Activated CD4-positive, alpha-beta T cell treated with anti-CD3 and anti-CD28 coated beads, Interleukin-2, amount 10 ng/mL, durations not matched to agents 24 days and 14 days (primary cell): ENCODE data around the gene DISP3. TPM values are rescaled to one million over a fixed set of nuclear protein-coding genes. Genes with fewer than 3 reads are reported as not detected.

ENCODE experiments used
- DNase-seq: peaks from one replicate; pipeline ENCODE4 v3.0.0; 2022
- H3K27ac Mint-ChIP-seq: one replicate; pipeline ENCODE4 v1.8.0; 2022; ENCODE audit warnings: mild to moderate bottlenecking, mixed read lengths
- H3K27me3 Mint-ChIP-seq: one replicate; pipeline ENCODE4 v1.8.0; 2022; ENCODE audit warnings: mixed read lengths
- H3K36me3 Mint-ChIP-seq: one replicate; pipeline ENCODE4 v1.8.0; 2022; ENCODE audit warnings: low read depth, mild to moderate bottlenecking, mixed read lengths
- H3K4me1 Mint-ChIP-seq: one replicate; pipeline ENCODE4 v1.8.0; 2021; ENCODE audit warnings: mixed read lengths
- H3K4me3 Mint-ChIP-seq: one replicate; pipeline ENCODE4 v1.8.0; 2022; ENCODE audit warnings: mild to moderate bottlenecking, moderate library complexity, mixed read lengths
- H3K9me3 Mint-ChIP-seq: one replicate; pipeline ENCODE4 v1.8.0; 2021; ENCODE audit warnings: mixed read lengths
- intact Hi-C: fragments of 100-400 bp; cut with micrococcal nuclease; formaldehyde crosslinking; loops from one replicate; pipeline ENCODE4 v1.15.1; 2023
- total RNA-seq: library from RNA; stranded (reverse); gene quantifications from 2 replicates; pipeline ENCODE4 v1.2.3, GENCODE V29; 2022

Gene DISP3
- total RNA-seq, 1 donor from 2014 or later: 0.23 TPM

DNA sequence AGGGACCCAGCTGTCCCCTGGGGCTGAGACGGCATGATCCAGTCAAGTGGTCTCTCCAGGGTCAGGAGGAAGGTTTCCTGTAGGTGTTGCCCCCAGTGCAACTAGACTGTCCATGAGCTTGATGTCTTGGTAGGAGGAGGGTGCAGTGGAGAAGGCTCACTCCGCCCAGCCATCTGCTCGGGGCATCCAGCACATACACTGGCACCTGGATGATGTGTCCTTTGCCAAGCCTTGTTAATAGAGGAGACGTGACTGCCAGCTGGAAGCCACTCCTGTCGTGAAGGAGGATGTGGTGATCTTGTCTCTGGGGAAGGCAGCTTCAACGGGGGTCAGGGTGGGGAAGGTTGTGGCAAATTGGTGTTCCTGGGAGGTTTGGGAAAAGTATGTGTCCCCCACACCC, 6.2 kb downstream of the DISP3 start:
- H3K4me3 Mint-ChIP-seq: no peak overlapping the region
- H3K4me1 Mint-ChIP-seq: peaks cover 4% of the 10 kb centered on the region
- peaks cover 17% of the 10 kb centered on the region for H3K27me3 Mint-ChIP-seq
- no peak for DNase-seq
- intact Hi-C loops: no loop called here
- H3K9me3 Mint-ChIP-seq: no peaks in the 10 kb centered on the region
- no peaks in the 10 kb centered on the region for H3K36me3 Mint-ChIP-seq
- H3K27ac Mint-ChIP-seq: no peak overlapping the region

DNA sequence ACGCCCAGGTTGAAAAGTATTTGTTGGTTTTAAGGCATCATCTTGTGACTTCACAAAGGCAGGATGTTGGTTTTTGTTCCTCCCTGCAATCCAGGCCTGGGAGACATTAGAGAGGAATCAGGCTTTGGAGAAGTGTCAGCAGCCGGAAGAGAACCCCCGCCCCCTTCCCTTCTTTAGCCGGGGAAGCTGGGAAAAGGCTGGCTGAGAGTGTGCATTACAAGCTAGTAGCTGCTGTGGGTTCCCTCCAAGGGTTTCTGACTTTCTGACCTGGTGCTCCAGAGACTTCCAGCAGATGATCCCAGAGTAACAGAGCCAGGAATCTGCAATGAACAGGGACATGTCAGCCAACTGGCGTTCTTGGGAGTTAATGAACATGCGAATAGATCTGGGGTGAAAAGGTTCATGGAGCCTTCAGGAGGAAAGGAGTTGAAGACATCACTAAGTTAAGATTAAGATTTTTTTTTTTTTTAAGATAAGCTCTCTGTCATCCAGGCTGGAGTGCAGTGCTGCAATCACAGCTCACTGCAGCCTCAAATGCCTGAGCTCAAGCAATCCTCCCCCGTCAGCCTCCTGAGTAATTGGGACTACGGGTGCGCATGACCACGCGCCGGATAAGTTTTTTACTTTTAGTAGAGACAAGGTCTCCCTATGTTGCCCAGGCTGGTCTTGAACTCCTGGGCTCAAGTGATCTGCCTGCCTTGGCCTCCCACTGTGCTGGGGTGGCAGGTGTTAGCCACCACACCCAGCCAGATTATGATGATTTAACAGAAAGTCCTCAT, 7.5 kb downstream of the DISP3 start:
- no peaks in the 10 kb centered on the region for H3K9me3 Mint-ChIP-seq

GRCh38 chr1:11487196-11487751, 8.3 kb downstream of the DISP3 start:
- no peak for DNase-seq
- peaks cover 2% of the 10 kb centered on the region for H3K27me3 Mint-ChIP-seq
- no peak overlapping the region for H3K27ac Mint-ChIP-seq
- H3K4me1 Mint-ChIP-seq: no peaks in the 10 kb centered on the region
- H3K9me3 Mint-ChIP-seq: no peaks in the 10 kb centered on the region
- H3K4me3 Mint-ChIP-seq: no peak overlapping the region
- no peaks in the 10 kb centered on the region for H3K36me3 Mint-ChIP-seq
- intact Hi-C loops: no loop called here

More for the DNA sequence above, 7.5 kb downstream of the DISP3 start:
- no peaks in the 10 kb centered on the region for H3K36me3 Mint-ChIP-seq
- no peaks in the 10 kb centered on the region for H3K4me1 Mint-ChIP-seq
- H3K4me3 Mint-ChIP-seq: no peak overlapping the region
- no peak overlapping the region for H3K27ac Mint-ChIP-seq
- H3K27me3 Mint-ChIP-seq: peaks cover 8% of the 10 kb centered on the region
- intact Hi-C loops: no loop called here
- DNase-seq: no peak

DNA sequence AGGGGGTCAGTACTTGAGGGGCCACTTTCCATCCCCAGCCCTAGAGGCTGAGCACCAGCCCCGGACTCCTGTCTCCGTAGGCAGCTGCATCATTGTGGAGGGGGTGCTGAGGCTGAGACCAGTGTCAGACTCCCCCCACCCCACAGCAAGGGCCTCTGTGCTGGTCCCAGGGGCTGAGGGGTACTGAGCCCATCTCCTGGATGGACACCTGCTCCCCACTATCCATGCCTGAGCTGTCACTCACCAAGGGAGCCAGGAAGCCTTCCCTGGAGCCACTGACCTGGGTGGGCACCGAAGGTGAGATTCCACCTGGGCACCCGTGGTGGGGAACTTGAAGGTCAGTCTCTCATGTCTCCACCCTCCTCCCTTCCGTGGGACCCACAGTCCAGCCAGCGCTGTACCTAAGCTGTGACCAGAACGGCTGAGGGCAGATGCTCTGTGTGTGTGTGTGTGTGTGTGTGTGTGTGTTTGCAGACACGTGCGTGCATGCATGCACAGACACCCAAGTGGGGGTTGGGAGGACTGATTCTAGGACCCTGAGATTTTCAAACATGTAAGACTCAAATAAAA, 9.3 kb downstream of the DISP3 start:
- no peaks in the 10 kb centered on the region for H3K36me3 Mint-ChIP-seq
- no peak overlapping the region for H3K27ac Mint-ChIP-seq
- H3K9me3 Mint-ChIP-seq: no peaks in the 10 kb centered on the region
- no peak overlapping the region for H3K4me3 Mint-ChIP-seq
- intact Hi-C loops: no loop called here
- no peak for DNase-seq
- no peaks in the 10 kb centered on the region for H3K4me1 Mint-ChIP-seq
- peaks cover 2% of the 10 kb centered on the region for H3K27me3 Mint-ChIP-seq

DNA sequence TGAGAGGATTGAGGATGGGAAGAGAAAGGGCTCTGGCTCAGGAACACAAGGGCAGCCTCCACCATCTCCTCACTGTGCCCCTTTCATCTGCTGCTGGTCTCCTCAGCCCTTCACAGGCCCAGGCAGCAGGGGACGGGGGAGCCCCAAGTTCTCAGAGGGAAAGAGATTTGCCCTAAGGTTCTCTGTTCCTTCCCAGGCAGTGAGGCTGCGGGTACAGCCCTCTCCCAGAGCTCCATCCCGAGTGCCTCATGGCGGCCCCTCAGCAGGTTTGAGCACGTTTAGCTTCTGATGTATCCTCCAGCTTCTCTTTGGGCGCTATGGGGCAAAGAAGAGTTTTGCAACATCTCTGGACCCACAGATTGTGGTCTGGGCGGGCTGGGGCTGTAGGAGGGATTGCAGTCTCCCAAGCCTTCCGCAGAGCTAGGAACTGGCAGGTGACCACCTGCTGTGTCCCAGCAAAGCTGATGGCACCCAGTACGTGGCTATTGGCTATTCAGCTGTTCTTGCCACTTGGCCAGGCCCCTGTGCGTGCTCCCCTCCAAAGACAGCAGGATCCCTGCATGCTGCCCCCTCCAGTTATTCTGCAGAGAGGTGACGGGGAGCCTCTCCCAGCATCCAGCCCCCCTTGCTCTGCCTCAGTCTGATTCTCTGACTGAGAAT, 10.1 kb downstream of the DISP3 start:
- peaks cover 2% of the 10 kb centered on the region for H3K27me3 Mint-ChIP-seq

DNA sequence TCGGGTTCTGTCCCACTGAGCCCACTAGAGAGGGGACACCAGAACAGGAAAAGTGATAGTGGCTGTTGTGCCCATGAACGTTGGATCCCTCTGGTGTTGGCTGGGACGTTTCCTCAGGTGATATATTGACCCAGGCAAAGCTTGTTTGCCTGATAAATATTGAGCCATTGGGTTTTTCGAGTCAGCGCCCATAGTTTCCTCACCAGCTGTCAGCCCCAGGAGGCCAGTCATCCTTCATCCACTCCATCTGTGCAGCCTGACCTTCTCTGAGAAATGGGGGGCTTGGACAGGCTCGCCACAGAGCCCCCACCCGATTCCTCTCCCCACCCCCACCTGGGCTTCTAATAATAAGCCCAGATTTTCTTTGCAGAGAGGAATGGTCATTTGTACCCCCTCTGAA, 13.3 kb downstream of the DISP3 start:
- intact Hi-C loops: no loop called here

More for the DNA sequence above, 10.1 kb downstream of the DISP3 start:
- no peak for DNase-seq
- intact Hi-C loops: no loop called here
- Mint-ChIP-seq H3K4me3 (no peak overlapping the region), H3K27ac (no peak overlapping the region), H3K9me3 (no peaks in the 10 kb centered on the region), H3K4me1 (no peaks in the 10 kb centered on the region), H3K36me3 (no peaks in the 10 kb centered on the region)

DNA sequence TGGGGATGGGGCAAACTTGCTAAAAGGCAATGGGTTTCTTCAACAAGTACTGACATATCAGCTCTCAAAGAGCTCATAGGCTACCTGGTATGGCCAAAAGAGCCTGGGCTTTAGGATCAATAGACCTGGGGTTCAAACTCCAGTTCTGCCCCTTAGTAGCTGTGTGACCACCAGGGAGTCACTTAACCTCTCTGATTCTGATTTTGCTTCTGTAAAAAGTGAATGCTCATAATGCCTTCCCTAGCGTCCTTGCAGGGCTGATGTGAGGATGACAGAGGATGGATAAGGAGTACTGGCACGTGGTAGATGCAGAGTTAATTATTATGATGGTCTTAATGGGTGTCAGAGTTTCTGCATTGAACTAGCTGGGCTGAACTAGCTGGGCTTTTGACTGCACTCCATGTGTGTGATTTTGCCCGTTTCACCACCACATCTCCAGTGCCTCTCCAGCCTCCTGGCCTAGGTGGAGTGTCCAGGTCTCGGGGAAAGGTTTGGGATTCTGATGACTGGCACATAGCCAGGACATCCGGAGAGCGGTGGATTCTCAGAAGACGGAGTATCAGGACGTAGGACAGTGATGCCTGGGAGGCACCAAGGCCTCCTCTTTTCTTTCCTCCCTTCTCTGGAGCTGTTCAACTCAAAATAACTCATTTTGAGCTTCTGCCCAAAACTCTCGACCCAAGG, 15.2 kb downstream of the DISP3 start:
- H3K9me3 Mint-ChIP-seq: no peaks in the 10 kb centered on the region
- intact Hi-C loops: no loop called here
- no peaks in the 10 kb centered on the region for H3K27me3 Mint-ChIP-seq
- DNase-seq: no peak
- H3K4me1 Mint-ChIP-seq: no peaks in the 10 kb centered on the region
- no peaks in the 10 kb centered on the region for H3K36me3 Mint-ChIP-seq
- H3K27ac Mint-ChIP-seq: no peak overlapping the region
- no peak overlapping the region for H3K4me3 Mint-ChIP-seq

More for the DNA sequence above, 13.3 kb downstream of the DISP3 start:
- Mint-ChIP-seq H3K36me3 (no peaks in the 10 kb centered on the region), H3K27ac (no peak overlapping the region), H3K27me3 (no peaks in the 10 kb centered on the region), H3K9me3 (no peaks in the 10 kb centered on the region), H3K4me1 (no peaks in the 10 kb centered on the region), H3K4me3 (no peak overlapping the region)
- DNase-seq: no peak

DNA sequence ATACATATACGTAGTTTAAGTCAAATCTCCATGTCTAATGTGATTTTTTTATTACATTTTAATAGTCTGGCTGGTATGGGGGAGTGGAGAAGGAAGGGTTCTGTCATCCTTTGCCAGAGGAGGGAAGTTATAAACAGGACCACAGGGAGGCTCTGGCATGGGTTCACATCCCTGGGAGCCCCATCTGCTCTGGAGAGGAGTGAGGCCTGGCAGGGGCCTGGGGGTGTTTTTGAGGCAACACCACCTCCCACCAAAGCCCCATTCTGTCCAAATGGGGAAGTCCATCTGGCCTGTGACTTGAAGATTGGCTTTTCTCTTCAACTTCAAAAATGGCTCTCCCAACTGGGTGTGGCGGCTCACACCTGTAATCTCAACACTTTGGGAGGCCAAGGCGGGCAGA, 15.8 kb downstream of the DISP3 start:
- intact Hi-C loops: no loop called here
- Mint-ChIP-seq H3K9me3 (no peaks in the 10 kb centered on the region), H3K4me3 (no peak overlapping the region), H3K27ac (no peak overlapping the region), H3K36me3 (no peaks in the 10 kb centered on the region), H3K27me3 (peaks cover 3% of the 10 kb centered on the region), H3K4me1 (no peaks in the 10 kb centered on the region)
- DNase-seq: no peak

DNA sequence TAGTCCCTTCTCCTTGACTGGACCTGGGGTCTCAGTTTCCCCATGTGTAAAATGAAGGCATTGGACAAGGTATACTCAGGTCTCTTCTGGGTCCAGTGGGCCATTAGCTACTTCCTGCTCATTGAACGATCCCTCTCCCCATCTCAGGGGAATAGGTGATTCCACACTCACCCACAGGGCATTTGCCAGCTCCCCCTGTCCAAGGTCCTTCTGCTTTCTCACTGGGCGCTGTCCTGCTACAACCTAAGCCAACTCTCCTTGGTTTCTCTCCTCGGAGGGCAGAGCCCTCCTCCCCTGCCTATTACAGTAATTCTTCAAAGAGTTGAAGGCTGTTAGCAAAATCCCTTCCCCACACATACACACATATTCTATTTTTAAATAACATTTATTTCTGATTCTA, 16.6 kb downstream of the DISP3 start:
- no peaks in the 10 kb centered on the region for H3K36me3 Mint-ChIP-seq
- peaks cover 3% of the 10 kb centered on the region for H3K27me3 Mint-ChIP-seq
- H3K9me3 Mint-ChIP-seq: no peaks in the 10 kb centered on the region
- intact Hi-C loops: no loop called here
- no peak overlapping the region for H3K27ac Mint-ChIP-seq
- DNase-seq: no peak
- H3K4me1 Mint-ChIP-seq: no peaks in the 10 kb centered on the region
- H3K4me3 Mint-ChIP-seq: no peak overlapping the region

GRCh38 chr1:11496551-11497080, 17.7 kb downstream of the DISP3 start:
- no peaks in the 10 kb centered on the region for H3K9me3 Mint-ChIP-seq
- no peak overlapping the region for H3K27ac Mint-ChIP-seq
- H3K4me3 Mint-ChIP-seq: no peak overlapping the region
- H3K36me3 Mint-ChIP-seq: no peaks in the 10 kb centered on the region
- no peak for DNase-seq
- intact Hi-C loops: no loop called here
- peaks cover 3% of the 10 kb centered on the region for H3K27me3 Mint-ChIP-seq
- no peaks in the 10 kb centered on the region for H3K4me1 Mint-ChIP-seq

- Mint-ChIP-seq H3K4me3 (no peak overlapping the region), H3K36me3 (peaks cover 2% of the 10 kb centered on the region), H3K9me3 (peaks cover 12% of the 10 kb centered on the region), H3K27ac (no peak overlapping the region), H3K27me3 (peaks cover 3% of the 10 kb centered on the region), H3K4me1 (no peaks in the 10 kb centered on the region)
- intact Hi-C loops: no loop called here
- no peak for DNase-seq
These were observed 20.1 kb downstream of the DISP3 start for GRCh38 chr1:11498956-11499594.

GRCh38 chr1:11499601-11500331, 20.8 kb downstream of the DISP3 start:
- H3K9me3 Mint-ChIP-seq: peaks cover 16% of the 10 kb centered on the region
- intact Hi-C loops: no loop called here
- no peaks in the 10 kb centered on the region for H3K4me1 Mint-ChIP-seq
- H3K27me3 Mint-ChIP-seq: peaks cover 3% of the 10 kb centered on the region
- peaks cover 2% of the 10 kb centered on the region for H3K36me3 Mint-ChIP-seq
- no peak overlapping the region for H3K27ac Mint-ChIP-seq
- H3K4me3 Mint-ChIP-seq: no peak overlapping the region
- DNase-seq: no peak

DNA sequence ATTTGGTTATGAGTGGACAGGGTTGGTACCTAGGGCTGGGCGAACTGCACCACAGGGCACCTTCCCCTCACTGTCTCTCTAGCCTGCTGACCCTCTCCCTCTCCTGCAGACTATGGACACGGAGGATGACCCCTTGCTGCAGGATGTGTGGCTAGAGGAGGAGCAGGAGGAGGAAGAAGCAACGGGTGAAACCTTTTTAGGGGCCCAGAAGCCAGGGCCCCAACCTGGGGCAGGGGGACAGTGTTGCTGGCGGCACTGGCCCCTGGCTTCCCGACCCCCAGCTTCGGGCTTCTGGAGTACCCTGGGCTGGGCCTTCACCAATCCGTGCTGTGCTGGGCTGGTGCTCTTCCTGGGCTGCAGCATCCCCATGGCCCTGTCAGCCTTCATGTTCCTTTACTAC, 21.9 kb downstream of the DISP3 start:
- Mint-ChIP-seq H3K4me3 (no peak overlapping the region), H3K4me1 (no peaks in the 10 kb centered on the region)
- intact Hi-C loops: no loop called here

More for the DNA sequence above, 21.9 kb downstream of the DISP3 start:
- peaks cover 27% of the 10 kb centered on the region for H3K9me3 Mint-ChIP-seq
- no peak overlapping the region for H3K27ac Mint-ChIP-seq
- H3K36me3 Mint-ChIP-seq: peaks cover 2% of the 10 kb centered on the region
- peaks cover 3% of the 10 kb centered on the region for H3K27me3 Mint-ChIP-seq
- DNase-seq: no peak
